Nephron progenitor cell (in vitro differentiated cells): ENCODE measurements around the gene MERTK.

ENCODE experiments used
- DNase-seq: peaks from one replicate; pipeline ENCODE4 v3.0.0; 2021
- H3K27ac Mint-ChIP-seq: 2 replicates; pipeline ENCODE4 v1.8.0; 2021; ENCODE audit warnings: mild to moderate bottlenecking, moderate library complexity, mixed read lengths
- H3K27me3 Mint-ChIP-seq: 2 replicates; pipeline ENCODE4 v1.8.0; 2021; ENCODE audit warnings: mild to moderate bottlenecking, low read depth, mixed read lengths; ENCODE audit not compliant: poor library complexity
- H3K36me3 Mint-ChIP-seq: 2 replicates; pipeline ENCODE4 v1.8.0; 2021; ENCODE audit warnings: low read depth, mixed read lengths
- H3K4me1 Mint-ChIP-seq: 2 replicates; pipeline ENCODE4 v1.8.0; 2021; ENCODE audit warnings: mixed read lengths
- H3K4me3 Mint-ChIP-seq: 2 replicates; pipeline ENCODE4 v1.8.0; 2021; ENCODE audit warnings: mild to moderate bottlenecking, moderate library complexity, mixed read lengths
- H3K9me3 Mint-ChIP-seq: 2 replicates; pipeline ENCODE4 v1.8.0; 2021; ENCODE audit warnings: mild to moderate bottlenecking, moderate library complexity, mixed read lengths
- CTCF ChIP-seq: fragments of 200-600 bp; sonication (generic); IDR thresholded peaks from 2 replicates; pipeline ENCODE4 v1.5.0; 2021; ENCODE audit warnings: antibody characterized with exemption

Gene MERTK

GRCh38 chr2:111919365-111919764, 21.0 kb downstream of the MERTK start:
- Mint-ChIP-seq H3K27me3 (peaks cover 2% of the 10 kb centered on the region), H3K4me3 (no peak overlapping the region), H3K36me3 (peaks cover 9% of the 10 kb centered on the region), H3K4me1 (peaks cover 19% of the 10 kb centered on the region), H3K27ac (no peak overlapping the region), H3K9me3 (no peaks in the 10 kb centered on the region)
- no peak for TF ChIP-seq CTCF
- no peak for DNase-seq

- no peak overlapping the region for H3K4me3 Mint-ChIP-seq
- no peak for DNase-seq
- H3K27ac Mint-ChIP-seq = no peak overlapping the region
- peaks cover 9% of the 10 kb centered on the region for H3K36me3 Mint-ChIP-seq
- no peak for TF ChIP-seq CTCF
- peaks cover 4% of the 10 kb centered on the region for H3K27me3 Mint-ChIP-seq
- H3K4me1 Mint-ChIP-seq = peaks cover 19% of the 10 kb centered on the region
- no peaks in the 10 kb centered on the region for H3K9me3 Mint-ChIP-seq
These were observed 21.6 kb downstream of the MERTK start for GRCh38 chr2:111919794-111920608.

GRCh38 chr2:111923276-111923804, 24.9 kb downstream of the MERTK start:
- Mint-ChIP-seq H3K36me3 (no peaks in the 10 kb centered on the region), H3K27me3 (peaks cover 4% of the 10 kb centered on the region), H3K27ac (no peak overlapping the region), H3K4me3 (no peak overlapping the region), H3K9me3 (no peaks in the 10 kb centered on the region), H3K4me1 (peaks cover 25% of the 10 kb centered on the region)
- no peak for DNase-seq
- no peak for TF ChIP-seq CTCF

- Mint-ChIP-seq H3K27me3 (peaks cover 4% of the 10 kb centered on the region), H3K27ac (peak overlapping the region; percentile 60), H3K9me3 (no peaks in the 10 kb centered on the region), H3K4me1 (peaks cover 20% of the 10 kb centered on the region), H3K4me3 (no peak overlapping the region), H3K36me3 (peaks cover 5% of the 10 kb centered on the region)
- no peak for DNase-seq
- TF ChIP-seq CTCF = no peak
These were observed 26.3 kb downstream of the MERTK start for GRCh38 chr2:111924617-111925107.

- Mint-ChIP-seq H3K4me1 (peaks cover 13% of the 10 kb centered on the region), H3K36me3 (peaks cover 25% of the 10 kb centered on the region), H3K4me3 (no peak overlapping the region), H3K27ac (no peak overlapping the region), H3K9me3 (peaks cover 5% of the 10 kb centered on the region), H3K27me3 (peaks cover 4% of the 10 kb centered on the region)
- TF ChIP-seq CTCF = no peak
- DNase-seq = no peak
These were observed 29.3 kb downstream of the MERTK start for GRCh38 chr2:111927723-111928122.
